KMS-11 (cell line): ENCODE data around the gene VTCN1.
"Not testable (repeated sequence)": the region's sequence is repeated elsewhere in the genome, so short reads cannot be mapped to it uniquely, and the experiment has no call there.

ENCODE experiments used
- H2AFZ ChIP-seq: fragments of 200-600 bp; sonication (generic); 2 replicates; pipeline ENCODE4 v1.6.1; 2016; ENCODE audit warnings: antibody characterized with exemption, mixed run types, low read depth
- H3K27ac ChIP-seq: fragments of 200-600 bp; sonication (generic); 2 replicates; pipeline ENCODE4 v1.6.1; 2016; ENCODE audit warnings: mild to moderate bottlenecking, mixed run types
- H3K27me3 ChIP-seq: fragments of 200-600 bp; sonication (generic); 2 replicates; pipeline ENCODE4 v1.6.1; 2017; ENCODE audit warnings: mild to moderate bottlenecking, low read depth, mixed run types, moderate library complexity; ENCODE audit not compliant: insufficient read depth
- H3K36me3 ChIP-seq: fragments of 200-600 bp; sonication (generic); 2 replicates; pipeline ENCODE4 v1.6.1; 2017; ENCODE audit warnings: mild to moderate bottlenecking, mixed run types; ENCODE audit not compliant: insufficient read depth
- H3K4me1 ChIP-seq: fragments of 200-600 bp; sonication (generic); 2 replicates; pipeline ENCODE4 v1.6.1; 2016; ENCODE audit warnings: mild to moderate bottlenecking, low read depth, mixed run types; ENCODE audit not compliant: poor library complexity, severe bottlenecking
- H3K4me2 ChIP-seq: fragments of 200-600 bp; sonication (generic); 2 replicates; pipeline ENCODE4 v1.7.0; 2016; ENCODE audit warnings: mild to moderate bottlenecking, mixed run types
- H3K4me3 ChIP-seq: fragments of 200-600 bp; sonication (generic); IDR thresholded peaks from 2 replicates; pipeline ENCODE4 v1.6.1; 2017; ENCODE audit warnings: low read depth, low read length, mixed read lengths; ENCODE audit not compliant: insufficient read depth
- H3K79me2 ChIP-seq: fragments of 200-600 bp; sonication (generic); 2 replicates; pipeline ENCODE4 v1.6.1; 2016; ENCODE audit warnings: low read depth, mixed run types; ENCODE audit not compliant: insufficient read depth
- H3K9ac ChIP-seq: fragments of 200-600 bp; sonication (generic); 2 replicates; pipeline ENCODE4 v1.6.1; 2016; ENCODE audit warnings: mild to moderate bottlenecking, mixed run types
- H4K20me1 ChIP-seq: fragments of 200-600 bp; sonication (generic); 2 replicates; pipeline ENCODE4 v1.6.1; 2016; ENCODE audit warnings: mild to moderate bottlenecking, mixed run types; ENCODE audit not compliant: insufficient read depth
- CTCF ChIP-seq: fragments of 200-600 bp; sonication (generic); conservative IDR thresholded peaks from 2 replicates; pipeline ENCODE4 v1.6.1; 2017; ENCODE audit warnings: low read depth, mild to moderate bottlenecking, antibody characterized with exemption, low read length, moderate library complexity, mixed read lengths

The VTCN1 gene

GRCh38 chr1:117107364-117107763 lies 103.4 kb downstream of the VTCN1 start:
- Histone ChIP-seq H3K27me3 (no peaks in the 10 kb centered on the region), H3K36me3 (no peaks in the 10 kb centered on the region), H4K20me1 (no peaks in the 10 kb centered on the region), H3K4me3 (no peak overlapping the region), H3K4me2 (no peak overlapping the region), H3K79me2 (no peaks in the 10 kb centered on the region), H3K27ac (no peak overlapping the region), H2AFZ (no peak overlapping the region), H3K9ac (no peak overlapping the region), H3K4me1 (no peaks in the 10 kb centered on the region)
- no peak for TF ChIP-seq CTCF

- H3K9ac ChIP-seq = no peak overlapping the region
- no peaks in the 10 kb centered on the region for H4K20me1 ChIP-seq
- H3K27ac ChIP-seq = no peak overlapping the region
- no peak overlapping the region for H3K4me3 ChIP-seq
- no peak overlapping the region for H2AFZ ChIP-seq
- no peaks in the 10 kb centered on the region for H3K27me3 ChIP-seq
- no peaks in the 10 kb centered on the region for H3K79me2 ChIP-seq
- no peak overlapping the region for H3K4me2 ChIP-seq
- no peak for TF ChIP-seq CTCF
- H3K4me1 ChIP-seq = no peaks in the 10 kb centered on the region
- H3K36me3 ChIP-seq = no peaks in the 10 kb centered on the region
Measured at GRCh38 chr1:117106478-117106877, 104.2 kb downstream of the VTCN1 start.

- Histone ChIP-seq H3K79me2 (no peaks in the 10 kb centered on the region), H3K4me3 (no peak overlapping the region), H3K27me3 (no peaks in the 10 kb centered on the region), H3K27ac (no peak overlapping the region), H3K9ac (no peak overlapping the region), H3K36me3 (no peaks in the 10 kb centered on the region), H3K4me1 (no peaks in the 10 kb centered on the region), H2AFZ (no peak overlapping the region), H4K20me1 (no peaks in the 10 kb centered on the region), H3K4me2 (no peak overlapping the region)
- no peak for TF ChIP-seq CTCF
Measured at GRCh38 chr1:117105722-117106121, 105.0 kb downstream of the VTCN1 start.

GRCh38 chr1:117104986-117105385 lies 105.7 kb downstream of the VTCN1 start:
- H3K4me2 ChIP-seq = no peak overlapping the region
- no peak for TF ChIP-seq CTCF
- H3K4me3 ChIP-seq = no peak overlapping the region
- H2AFZ ChIP-seq = no peak overlapping the region
- H3K36me3 ChIP-seq = 0 out of 2 replicates have a peak, but pooled peaks cover under 1% of the 10 kb centered on the region
- H3K27me3 ChIP-seq = no peaks in the 10 kb centered on the region
- H4K20me1 ChIP-seq = no peaks in the 10 kb centered on the region
- H3K4me1 ChIP-seq = no peaks in the 10 kb centered on the region
- no peaks in the 10 kb centered on the region for H3K79me2 ChIP-seq
- no peak overlapping the region for H3K27ac ChIP-seq
- no peak overlapping the region for H3K9ac ChIP-seq

- not testable (repeated sequence) for H3K79me2 ChIP-seq, H4K20me1 ChIP-seq, H3K4me2 ChIP-seq, H3K36me3 ChIP-seq, H3K9ac ChIP-seq, H3K4me3 ChIP-seq, H2AFZ ChIP-seq, H3K27ac ChIP-seq, H3K27me3 ChIP-seq
- H3K4me1 ChIP-seq = peaks cover 20% of the 10 kb centered on the region
Measured at GRCh38 chr1:117101858-117102257, 108.9 kb downstream of the VTCN1 start.
